Measurements from ENCODE around the gene SYT9. TPM values are rescaled to one million over a fixed set of nuclear protein-coding genes. Genes with fewer than 3 reads are reported as not detected.

SYT9 gene
- total RNA-seq, 2 donors from 2014 or later = 0.05 to 0.07 TPM

DNA sequence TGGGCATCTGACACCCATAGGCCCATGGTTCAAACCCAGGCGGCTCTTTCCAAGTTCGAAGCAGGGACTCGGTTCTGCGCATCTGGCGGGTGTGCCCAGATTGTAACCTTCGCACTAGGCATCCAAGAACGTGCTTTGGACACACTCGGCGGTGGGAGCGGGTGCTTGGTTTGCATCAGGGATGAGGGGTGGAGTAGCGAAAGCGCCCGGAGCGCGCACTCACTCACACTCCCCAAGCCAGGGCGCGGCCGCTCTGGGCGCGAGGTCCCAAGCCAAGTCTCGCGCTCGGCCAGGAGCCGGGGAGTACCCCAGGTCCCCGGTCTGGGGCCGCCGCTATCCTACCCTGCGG is 243 bp upstream of the SYT9 start:
- Histone ChIP-seq H3K27ac (no peak overlapping the region), H3K27me3 (peaks cover 23% of the 10 kb centered on the region), H3K4me3 (peak overlapping the region; percentile 44), H3K4me1 (peaks cover 8% of the 10 kb centered on the region), H3K36me3 (no peaks in the 10 kb centered on the region), H3K9ac (ENCODE audit: low read depth in 2 of 2, low read length in 2 of 2) (peak overlapping the region in 1 of 2 donors; percentile 24), H3K9me3 (no peaks in the 10 kb centered on the region)
- intact Hi-C loops (cut with DNase I) = no loop called here
- DNase-seq = no peak
- no peak for TF ChIP-seq CTCF (IDR thresholded peaks at IDR 0.05)

- no peak for DNase-seq
- Histone ChIP-seq H3K4me3 (peak overlapping the region; percentile 44), H3K36me3 (no peaks in the 10 kb centered on the region), H3K9ac (ENCODE audit: low read depth in 2 of 2, low read length in 2 of 2) (no peak overlapping the region), H3K27ac (no peak overlapping the region), H3K9me3 (no peaks in the 10 kb centered on the region), H3K27me3 (peaks cover 23% of the 10 kb centered on the region), H3K4me1 (peaks cover 8% of the 10 kb centered on the region)
- intact Hi-C loops (cut with DNase I) = no loop called here
- no peak for TF ChIP-seq CTCF (IDR thresholded peaks at IDR 0.05)
Measured at GRCh38 chr11:7252683-7253213, 1.0 kb downstream of the SYT9 start.

DNA sequence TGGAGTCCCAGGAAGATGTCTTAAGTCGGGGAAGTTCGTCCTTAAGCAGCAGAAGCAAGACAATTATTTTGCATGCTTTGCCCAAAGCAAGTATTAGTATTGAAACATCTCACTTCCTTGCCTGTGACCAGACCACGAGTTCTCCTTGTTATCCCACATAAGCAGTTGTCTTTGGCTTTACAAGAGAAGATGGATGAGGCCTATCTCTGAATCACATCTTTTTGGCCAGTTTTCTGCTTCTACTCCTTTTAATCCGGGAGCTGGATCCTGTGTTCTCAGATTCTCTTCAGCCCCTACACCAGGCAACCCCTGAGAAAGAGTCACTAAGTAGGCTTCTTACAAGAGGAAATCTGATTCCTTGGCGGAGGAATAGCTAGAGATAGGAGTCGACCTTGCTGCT is 2.1 kb downstream of the SYT9 start:
- H3K9ac ChIP-seq (ENCODE audit: low read depth in 2 of 2, low read length in 2 of 2) = no peak overlapping the region
- H3K9me3 ChIP-seq = no peaks in the 10 kb centered on the region
- H3K36me3 ChIP-seq = no peaks in the 10 kb centered on the region
- peaks cover 8% of the 10 kb centered on the region for H3K4me1 ChIP-seq
- H3K27ac ChIP-seq = no peak overlapping the region
- H3K27me3 ChIP-seq = peaks cover 23% of the 10 kb centered on the region
- TF ChIP-seq CTCF (IDR thresholded peaks at IDR 0.05) = no peak
- H3K4me3 ChIP-seq = no peak overlapping the region
- intact Hi-C loops (cut with DNase I) = no loop called here
- DNase-seq = no peak

DNA sequence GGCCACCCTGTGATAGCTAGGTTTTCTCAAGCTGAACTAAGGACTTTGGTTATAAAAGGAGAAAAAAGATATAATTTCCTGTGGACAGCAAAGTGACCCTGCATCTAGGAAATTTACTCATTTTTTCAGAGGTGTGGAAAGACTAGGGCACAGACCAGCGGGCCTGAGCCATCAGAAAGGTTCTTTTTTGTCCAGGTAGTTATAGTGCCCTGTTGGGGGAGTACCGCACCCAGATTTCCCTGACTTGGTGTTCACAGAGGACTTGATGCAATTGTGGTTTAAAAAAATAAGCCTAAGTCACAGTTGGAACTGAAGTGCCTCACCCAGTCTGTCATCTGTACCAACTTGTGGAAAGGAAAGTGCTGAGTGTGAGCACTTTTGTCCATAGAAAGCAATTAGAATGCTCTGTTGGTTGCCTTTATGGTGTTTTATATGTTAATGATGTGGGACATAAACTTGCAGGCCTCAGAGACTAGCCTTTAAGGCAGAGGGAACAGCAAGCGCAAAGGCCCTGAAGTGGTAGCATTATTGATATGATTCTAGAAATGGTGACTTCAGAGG is 3.1 kb downstream of the SYT9 start:
- Histone ChIP-seq H3K27me3 (peaks cover 23% of the 10 kb centered on the region), H3K36me3 (no peaks in the 10 kb centered on the region), H3K4me3 (no peak overlapping the region), H3K9ac (ENCODE audit: low read depth in 2 of 2, low read length in 2 of 2) (no peak overlapping the region), H3K27ac (no peak overlapping the region), H3K4me1 (peaks cover 8% of the 10 kb centered on the region), H3K9me3 (no peaks in the 10 kb centered on the region)
- DNase-seq = no peak
- intact Hi-C loops (cut with DNase I) = no loop called here
- no peak for TF ChIP-seq CTCF (IDR thresholded peaks at IDR 0.05)

DNA sequence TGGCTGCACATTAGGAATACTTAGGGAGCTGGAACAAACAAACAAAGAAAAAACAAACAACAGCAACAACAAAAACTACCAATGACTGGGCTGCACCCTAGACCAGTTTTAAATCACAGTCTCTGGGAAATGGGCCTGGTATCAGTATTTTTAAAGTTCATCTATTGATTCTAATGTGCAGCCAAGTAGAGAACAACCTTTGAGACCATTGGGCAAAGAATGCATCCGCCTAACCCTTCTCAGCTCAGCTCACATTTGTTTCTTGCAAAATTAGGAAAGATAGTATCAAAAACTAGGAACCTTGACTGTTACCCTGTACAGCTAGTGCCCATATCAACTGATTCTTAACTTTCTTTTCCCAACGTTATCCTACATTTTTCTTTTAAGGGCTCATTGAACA is 5.2 kb downstream of the SYT9 start:
- H3K4me1 ChIP-seq = peaks cover 7% of the 10 kb centered on the region
- H3K27ac ChIP-seq = no peak overlapping the region
- H3K36me3 ChIP-seq = no peaks in the 10 kb centered on the region
- DNase-seq = no peak
- no peak overlapping the region for H3K4me3 ChIP-seq
- H3K27me3 ChIP-seq = peaks cover 17% of the 10 kb centered on the region
- intact Hi-C loops (cut with DNase I) = no loop called here
- no peak overlapping the region for H3K9ac ChIP-seq (ENCODE audit: low read depth in 2 of 2, low read length in 2 of 2)
- TF ChIP-seq CTCF (IDR thresholded peaks at IDR 0.05) = no peak
- H3K9me3 ChIP-seq = no peaks in the 10 kb centered on the region

All from colonic mucosa (tissue), 4 donors.